NCI-H226 (cell line): ENCODE measurements around the gene TNIP1.

Experiments
- DNase-seq: peaks from one replicate; pipeline ENCODE4 v3.0.0-alpha.2; 2015

Gene TNIP1

GRCh38 chr5:151037561-151038411 lies 43.0 kb downstream of the TNIP1 start:
- no peak for DNase-seq

- no peak for DNase-seq
These were observed 44.3 kb downstream of the TNIP1 start for GRCh38 chr5:151036556-151036955.

DNA sequence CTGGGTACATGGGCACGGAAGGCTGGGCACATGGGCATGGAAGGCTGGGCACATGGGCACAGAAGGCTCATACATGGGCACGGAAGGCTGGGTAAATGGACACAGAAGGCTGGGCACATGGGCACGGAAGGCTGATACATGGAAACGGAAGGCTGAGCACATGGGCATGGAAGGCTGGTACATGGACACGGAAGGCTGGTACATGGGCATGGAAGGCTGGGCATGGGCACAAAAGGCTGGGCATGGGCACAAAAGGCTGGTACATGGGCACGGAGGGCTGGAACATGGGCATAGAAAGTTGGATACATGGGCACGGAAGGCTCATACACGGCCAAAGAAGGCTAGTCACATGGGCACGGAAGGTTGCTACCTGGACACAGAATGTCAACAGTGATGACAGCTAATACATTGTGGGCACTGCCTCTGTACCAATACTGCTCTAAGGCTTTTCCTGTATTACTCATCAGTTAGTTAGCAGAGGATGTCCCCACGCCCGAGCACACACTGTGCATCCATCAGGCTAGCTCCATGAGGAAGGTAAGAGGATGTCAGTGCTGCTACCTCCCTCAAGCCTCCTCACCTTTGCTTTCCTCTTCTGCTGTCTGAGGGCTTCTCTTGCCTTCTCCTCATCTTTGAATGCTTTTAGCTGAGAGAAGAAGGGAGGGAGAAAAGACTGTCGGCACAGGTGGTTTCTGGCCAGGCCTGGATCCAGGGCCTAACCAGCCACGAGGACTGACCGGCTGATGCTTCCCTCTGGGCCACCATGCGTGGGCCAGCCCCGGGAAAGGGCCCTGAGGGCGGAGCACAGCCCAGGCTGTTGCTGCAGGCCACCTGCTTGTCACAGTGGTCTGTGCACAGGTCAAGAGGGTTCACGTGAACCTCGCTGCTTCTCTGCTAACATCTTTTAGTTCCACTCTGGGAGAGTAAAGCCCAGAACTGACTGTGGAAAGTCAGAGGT lies 46.1 kb downstream of the TNIP1 start:
- DNase-seq, result no peak

DNA sequence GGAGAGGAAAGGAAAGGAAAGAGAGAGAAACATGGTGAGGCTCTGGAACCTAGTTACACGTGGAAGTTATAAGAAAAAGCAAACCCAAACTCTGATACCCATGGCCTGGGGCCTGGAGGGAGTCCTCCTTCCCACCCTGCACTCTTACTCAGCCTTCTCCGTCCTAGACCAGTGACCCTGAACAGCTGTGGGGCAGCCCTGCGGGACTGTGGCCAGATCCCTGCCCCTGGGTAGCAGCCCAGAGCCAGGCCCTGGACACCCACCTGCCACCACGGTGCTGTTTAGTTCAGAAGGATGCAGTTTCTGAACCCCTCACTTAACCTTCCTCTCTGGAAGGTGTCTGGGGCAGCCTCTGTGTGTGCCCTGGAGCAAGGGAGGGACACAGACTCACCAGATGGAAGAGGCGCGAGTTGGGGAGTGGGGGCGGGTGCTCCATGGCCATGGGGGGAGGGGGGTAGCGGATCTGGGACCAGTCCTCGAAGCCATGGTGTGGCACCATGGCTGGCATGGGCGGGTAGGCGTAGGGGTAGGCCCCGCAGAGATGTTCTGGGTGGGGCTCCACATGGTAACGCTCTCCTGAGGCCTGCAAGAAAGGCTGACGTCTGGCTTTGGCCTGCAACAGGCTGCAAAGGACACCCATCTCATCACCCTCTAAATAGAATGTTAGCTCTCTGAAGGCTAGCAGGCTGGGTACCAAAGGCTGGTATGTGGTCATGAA lies 47.5 kb downstream of the TNIP1 start:
- DNase-seq, result no peak

GRCh38 chr5:151031554-151031953 lies 49.3 kb downstream of the TNIP1 start:
- DNase-seq, result no peak

GRCh38 chr5:151030379-151030778 lies 50.5 kb downstream of the TNIP1 start:
- no peak for DNase-seq

DNA sequence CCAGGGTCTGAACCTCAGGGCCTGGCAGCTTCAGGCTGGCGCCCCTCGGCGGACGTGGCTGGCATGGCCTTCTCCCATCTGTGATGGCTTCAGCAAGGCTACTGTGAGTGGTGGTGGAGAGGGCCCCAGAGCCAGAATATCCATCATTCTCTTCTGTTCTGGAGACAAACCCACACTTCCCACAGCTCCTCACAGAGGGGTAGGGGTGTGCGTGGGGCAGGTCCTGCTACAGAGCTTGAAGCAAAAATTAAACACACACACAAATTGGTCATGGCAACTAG lies 50.8 kb downstream of the TNIP1 start:
- DNase-seq, result no peak

GRCh38 chr5:151029179-151030055 lies 51.4 kb downstream of the TNIP1 start:
- no peak for DNase-seq

DNA sequence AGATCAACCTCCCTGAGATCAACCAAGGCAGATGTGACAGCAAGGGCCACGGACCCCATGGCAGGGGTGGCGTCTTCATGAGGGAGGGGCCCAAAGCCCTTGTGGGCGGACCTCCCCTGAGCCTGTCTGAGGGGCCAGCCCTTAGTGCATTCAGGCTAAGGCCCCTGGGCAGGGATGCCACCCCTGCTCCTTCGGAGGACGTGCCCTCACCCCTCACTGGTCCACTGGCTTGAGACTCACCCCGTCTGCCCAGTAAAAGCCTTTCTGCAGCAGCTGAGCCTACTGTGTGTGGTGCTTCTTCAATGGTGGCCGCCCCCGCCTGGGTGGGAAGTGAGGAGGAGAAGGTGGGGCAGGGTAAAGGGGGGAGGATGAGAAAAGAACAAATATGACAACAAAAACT lies 52.1 kb downstream of the TNIP1 start:
- no peak for DNase-seq

DNA sequence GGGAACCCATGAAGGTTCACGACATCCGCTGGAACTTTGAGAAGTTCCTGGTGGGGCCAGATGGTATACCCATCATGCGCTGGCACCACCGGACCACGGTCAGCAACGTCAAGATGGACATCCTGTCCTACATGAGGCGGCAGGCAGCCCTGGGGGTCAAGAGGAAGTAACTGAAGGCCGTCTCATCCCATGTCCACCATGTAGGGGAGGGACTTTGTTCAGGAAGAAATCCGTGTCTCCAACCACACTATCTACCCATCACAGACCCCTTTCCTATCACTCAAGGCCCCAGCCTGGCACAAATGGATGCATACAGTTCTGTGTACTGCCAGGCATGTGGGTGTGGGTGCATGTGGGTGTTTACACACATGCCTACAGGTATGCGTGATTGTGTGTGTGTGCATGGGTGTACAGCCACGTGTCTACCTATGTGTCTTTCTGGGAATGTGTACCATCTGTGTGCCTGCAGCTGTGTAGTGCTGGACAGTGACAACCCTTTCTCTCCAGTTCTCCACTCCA lies 52.8 kb downstream of the TNIP1 start:
- no peak for DNase-seq

- no peak for DNase-seq
These were observed 54.2 kb downstream of the TNIP1 start for GRCh38 chr5:151026679-151027078.

DNA sequence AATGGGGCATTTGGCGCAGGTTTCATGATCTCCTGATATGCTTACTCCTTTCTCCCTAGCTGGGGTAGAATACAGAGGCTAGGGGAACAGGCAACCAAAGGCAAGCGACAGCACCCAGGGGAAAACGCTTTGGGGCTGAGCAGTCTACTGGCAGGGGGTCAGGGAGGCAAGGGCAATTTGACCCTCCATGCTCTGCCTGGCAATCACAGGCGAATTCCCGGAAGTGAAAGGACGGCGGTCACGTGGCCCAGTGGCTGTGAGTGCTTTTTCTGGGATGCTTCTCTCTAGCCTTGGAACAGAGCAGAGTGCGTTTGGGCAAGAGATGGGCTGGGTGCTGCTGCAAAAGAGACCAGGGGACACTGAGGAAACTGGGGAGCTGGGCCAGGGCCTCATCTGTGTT lies 54.7 kb downstream of the TNIP1 start:
- no peak for DNase-seq

DNA sequence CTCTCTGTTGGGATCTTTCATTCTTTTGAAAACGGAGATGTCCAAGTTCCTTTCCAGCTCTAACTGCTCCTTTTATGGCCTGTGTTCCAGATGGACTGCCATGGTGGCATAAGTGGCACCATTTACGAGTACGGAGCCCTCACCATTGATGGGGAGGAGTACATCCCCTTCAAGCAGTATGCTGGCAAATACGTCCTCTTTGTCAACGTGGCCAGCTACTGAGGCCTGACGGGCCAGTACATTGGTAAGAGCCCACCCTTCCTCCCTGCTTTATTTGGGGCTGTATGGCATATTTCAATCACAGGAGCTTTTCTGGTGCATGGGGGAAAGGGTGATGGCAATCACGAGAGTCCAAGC lies 55.6 kb downstream of the TNIP1 start:
- no peak for DNase-seq

- DNase-seq, result no peak
These were observed 56.2 kb downstream of the TNIP1 start for GRCh38 chr5:151024440-151025249.

GRCh38 chr5:151023651-151024050 lies 57.2 kb downstream of the TNIP1 start:
- peak; percentile 90 for DNase-seq

DNA sequence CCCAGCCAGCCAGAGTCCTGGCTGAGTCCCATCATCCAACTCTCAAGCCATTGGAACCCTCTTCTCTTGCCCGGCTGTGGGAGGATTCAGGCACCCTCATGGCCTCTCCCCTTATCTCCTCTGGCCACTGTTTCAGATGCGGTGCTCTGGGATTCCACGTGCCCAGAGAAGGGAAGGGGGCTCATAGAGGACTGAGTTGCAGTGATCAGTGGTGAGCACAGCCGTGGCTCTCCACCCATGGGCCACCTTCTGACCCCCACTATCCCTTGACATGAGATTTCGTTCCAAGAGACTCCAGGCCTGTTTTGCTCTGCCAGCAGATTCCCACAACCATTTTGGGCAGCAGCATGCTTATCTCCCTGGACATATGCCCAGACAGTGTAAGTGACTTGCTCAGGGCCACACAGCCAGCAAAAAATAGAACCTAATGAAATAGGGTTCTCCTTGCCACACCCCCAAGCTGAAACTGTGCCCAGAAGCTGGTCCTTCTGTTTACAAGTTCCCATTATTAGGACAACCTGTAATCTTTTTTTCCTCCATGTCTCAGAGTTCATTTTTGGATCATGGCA lies 57.7 kb downstream of the TNIP1 start:
- peak; percentile 69 for DNase-seq

GRCh38 chr5:151022511-151023018 lies 58.3 kb downstream of the TNIP1 start:
- DNase-seq, result no peak

DNA sequence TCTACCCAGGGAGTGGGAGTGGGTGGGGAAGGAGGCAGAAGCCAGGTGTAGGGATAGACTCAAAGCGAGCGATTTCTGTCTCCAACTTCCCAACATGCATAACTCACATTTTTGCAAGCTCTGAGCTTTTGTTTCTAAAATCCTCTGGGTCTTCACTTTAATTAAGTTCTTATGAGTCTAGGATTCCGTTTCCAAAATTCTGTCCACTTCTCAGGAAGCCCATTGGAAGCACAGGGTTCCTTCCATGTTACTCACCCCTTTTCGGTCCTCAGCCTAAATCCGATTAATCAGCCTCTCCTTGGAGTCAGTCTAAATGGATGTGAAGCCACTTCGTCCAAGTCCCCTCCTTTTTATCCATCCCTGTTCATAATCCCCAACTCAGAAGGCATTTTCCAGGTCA lies 59.1 kb downstream of the TNIP1 start:
- no peak for DNase-seq

- DNase-seq, result no peak
These were observed 60.3 kb downstream of the TNIP1 start, which contains the start of gene GPX3 for GRCh38 chr5:151020304-151021110. TSS of gene GPX3 (plus strand) at chr5:151020591. CDS start at chr5:151020655, 64 bp downstream.

DNA sequence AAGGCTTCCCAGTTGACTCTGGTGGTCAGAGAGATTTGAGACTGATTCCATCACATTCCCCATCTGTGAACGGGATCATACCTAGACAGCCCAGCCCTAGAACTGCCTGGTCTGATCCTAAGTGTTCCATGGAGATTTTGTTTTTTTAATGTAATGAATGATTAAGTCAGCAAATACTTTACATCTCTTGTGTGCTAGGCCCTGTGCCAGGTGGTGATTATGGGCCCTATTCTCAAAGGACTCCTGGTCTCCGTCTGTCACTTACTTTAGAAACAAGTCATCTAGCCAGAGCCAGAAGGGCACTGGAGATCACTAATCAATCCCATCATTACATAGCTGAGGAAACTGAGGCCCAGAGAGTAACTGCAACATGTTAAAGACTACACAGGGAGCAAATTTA lies 61.5 kb downstream of the TNIP1 start:
- no peak for DNase-seq
